Suppressor macrophage treated with lipopolysaccharide for 1 hour (primary cell): ENCODE data around the gene CAB39.
"Not testable (repeated sequence)": the region's sequence is repeated elsewhere in the genome, so short reads cannot be mapped to it uniquely, and the experiment has no call there.

Source experiments
- DNase-seq, 3 donors: peaks; one replicate each; pipeline ENCODE4 v3.0.0-alpha.2; 2020 to 2022

The CAB39 gene

GRCh38 chr2:230684270-230685168, 28.1 kb upstream of the CAB39 start:
- DNase-seq: peak in 2 of 3 donors; percentile 35 to 51

DNA sequence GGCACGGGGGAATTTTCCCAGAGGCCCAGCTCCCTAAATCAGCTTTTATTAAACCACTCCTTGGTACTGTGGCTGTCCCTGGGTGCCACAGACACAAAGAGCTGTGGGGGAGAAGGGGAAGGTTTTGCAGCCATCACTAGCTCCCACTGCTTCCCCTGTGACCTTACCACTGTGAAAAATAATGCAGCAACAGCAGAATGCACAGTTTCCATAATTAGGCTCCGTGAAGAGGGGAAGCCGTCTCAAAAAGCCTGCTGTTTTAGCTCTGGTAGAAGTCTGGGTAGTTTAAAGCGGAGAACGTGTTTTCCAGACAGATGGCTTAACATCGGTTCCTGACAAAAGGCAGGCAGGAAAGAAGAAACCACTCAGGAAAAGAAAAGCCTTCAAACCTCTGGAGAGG, 27.5 kb upstream of the CAB39 start:
- peak; percentile 52 to 61 (median 58) for DNase-seq

DNA sequence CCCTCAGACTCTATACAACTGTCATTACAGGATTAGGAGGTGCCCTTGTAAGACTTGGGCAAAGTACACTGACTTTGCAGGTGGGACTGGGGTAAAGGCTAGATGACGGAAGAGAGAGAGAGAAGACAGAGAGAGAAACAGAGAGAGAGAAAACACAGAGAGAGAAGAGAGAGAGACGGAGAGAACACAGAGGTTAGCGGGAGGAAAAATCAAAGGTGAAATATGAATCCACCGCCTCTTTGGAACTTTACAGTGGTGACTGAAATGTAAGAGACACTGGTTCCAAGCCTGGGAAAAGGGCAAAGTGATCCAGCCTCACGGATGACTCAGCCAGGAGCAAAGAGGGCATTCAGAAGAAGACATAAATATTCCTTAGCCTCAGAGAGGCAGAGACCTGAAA, 25.1 kb upstream of the CAB39 start:
- peak in 1 of 3 donors; percentile 26 for DNase-seq

- peak; percentile 33 to 70 (median 54) for DNase-seq
These were observed 24.2 kb upstream of the CAB39 start for GRCh38 chr2:230688490-230688889.

- DNase-seq: no peak
These were observed 22.2 kb upstream of the CAB39 start for GRCh38 chr2:230690439-230690838.

DNA sequence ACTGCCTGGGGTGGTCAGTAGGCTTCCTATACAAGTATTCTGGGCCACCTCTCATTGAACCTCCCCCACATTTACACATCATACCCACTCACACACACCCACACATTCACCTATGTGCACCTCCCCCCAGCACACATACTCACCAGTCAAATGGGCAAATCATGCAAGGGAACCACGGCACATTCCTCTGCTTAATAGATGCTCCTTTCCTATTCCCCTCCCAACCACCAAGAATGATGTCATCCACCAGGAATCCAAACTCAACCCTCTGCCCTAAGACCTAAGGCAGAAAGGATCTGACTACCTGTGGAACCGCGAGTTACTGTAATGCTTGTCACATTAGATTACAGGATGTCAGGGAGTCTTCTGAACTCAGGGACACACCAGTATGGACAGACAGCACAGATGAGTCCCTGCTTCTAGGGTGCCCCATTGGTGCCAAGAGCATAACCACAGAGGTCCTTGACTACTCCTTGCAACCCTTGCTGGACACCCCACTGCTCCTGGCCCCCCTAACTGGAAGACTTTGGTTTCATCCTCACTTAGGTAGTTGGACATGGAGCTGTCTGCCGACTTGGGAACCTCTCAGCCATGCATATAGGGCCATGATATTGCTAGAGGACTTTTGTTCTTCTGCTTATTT, 21.5 kb upstream of the CAB39 start:
- no peak for DNase-seq

GRCh38 chr2:230692760-230693159, 19.9 kb upstream of the CAB39 start:
- no peak for DNase-seq

DNA sequence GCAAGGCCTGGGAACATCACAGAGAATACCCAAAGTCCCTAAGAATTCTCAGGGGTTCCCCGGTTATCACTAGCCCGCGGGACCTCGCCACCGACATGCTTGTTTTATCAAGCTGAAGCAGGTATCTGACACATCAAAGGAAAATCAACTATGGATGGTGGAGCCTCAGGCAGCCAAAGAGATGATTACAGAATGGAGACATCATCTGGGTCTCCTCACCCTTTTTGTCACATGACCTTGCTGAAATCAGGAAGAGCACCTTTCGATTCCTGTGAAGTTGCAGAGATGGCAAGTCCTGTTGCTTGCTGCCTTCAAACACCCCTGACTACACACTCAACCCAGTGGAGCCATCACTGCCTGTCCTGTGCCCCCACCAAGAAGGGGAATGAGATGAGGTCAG, 19.2 kb upstream of the CAB39 start:
- no peak for DNase-seq

- no peak for DNase-seq
These were observed 18.4 kb upstream of the CAB39 start for GRCh38 chr2:230694241-230694640.

DNA sequence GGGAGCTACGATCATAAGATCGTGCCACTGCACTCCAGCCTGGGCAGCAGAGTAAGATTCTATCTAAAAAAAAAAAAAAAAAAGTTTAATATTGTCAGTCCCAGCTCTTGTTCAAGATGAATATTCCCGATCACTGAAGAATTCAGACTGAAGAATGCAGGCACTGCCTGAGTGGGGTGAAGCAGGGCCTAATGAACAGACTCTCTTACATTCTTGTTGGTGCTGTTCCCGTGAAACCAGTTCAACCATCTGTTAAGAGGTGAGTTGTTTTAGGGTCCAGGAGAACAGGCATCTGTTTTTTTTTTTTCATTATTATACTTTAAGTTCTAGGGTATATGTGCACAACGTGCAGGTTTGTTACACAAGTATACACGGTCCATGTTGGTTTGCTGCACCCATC, 17.1 kb upstream of the CAB39 start:
- no peak for DNase-seq

DNA sequence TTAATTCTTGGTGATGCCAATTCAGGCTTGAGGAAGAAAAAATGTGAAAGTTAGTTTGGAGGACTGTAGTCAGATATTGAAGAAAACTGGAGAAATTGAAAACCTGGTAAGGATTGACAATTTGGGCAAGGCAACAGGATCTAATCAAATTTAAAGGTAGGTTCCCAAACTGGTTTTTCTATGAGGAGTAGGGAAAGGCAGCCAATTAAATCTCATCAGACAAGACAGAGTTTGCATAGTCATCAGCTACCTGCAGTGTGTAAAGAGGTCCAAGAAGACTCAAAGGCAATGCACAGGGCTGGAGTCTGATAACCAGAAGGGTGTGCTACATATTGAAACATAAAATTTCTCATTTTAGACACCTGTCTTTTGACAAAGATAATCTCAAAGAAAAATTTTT, 16.0 kb upstream of the CAB39 start:
- no peak for DNase-seq

- DNase-seq: no peak
These were observed 15.0 kb upstream of the CAB39 start for GRCh38 chr2:230697676-230698075.

- not testable (repeated sequence) for DNase-seq
These were observed 13.9 kb upstream of the CAB39 start for GRCh38 chr2:230698753-230699152.

GRCh38 chr2:230700447-230700846, 12.2 kb upstream of the CAB39 start:
- peak; percentile 48 to 75 (median 74) for DNase-seq

DNA sequence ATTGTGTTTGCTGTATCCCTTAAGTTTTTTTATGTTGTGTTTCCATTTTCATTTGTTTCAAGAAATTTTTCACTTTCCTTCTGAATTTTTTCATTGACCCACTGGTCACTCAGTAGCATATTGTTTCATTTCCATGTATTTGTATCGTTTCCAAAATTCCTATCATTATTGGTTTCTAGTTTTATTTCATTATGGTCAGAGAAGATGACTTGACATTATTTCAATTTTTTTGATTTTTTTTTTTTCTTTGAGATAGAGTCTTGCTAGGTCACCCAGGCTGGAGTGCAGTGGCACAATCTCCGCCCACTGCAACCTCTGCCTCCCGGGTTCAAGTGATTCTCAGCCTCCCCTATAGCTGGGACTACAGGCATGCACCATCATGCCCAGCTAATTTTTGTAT, 11.3 kb upstream of the CAB39 start:
- no peak for DNase-seq

- not testable (repeated sequence) for DNase-seq
These were observed 10.2 kb upstream of the CAB39 start for GRCh38 chr2:230702457-230702856.

GRCh38 chr2:230703514-230703913, 9.1 kb upstream of the CAB39 start:
- DNase-seq: no peak

GRCh38 chr2:230706053-230706521, 6.6 kb upstream of the CAB39 start:
- peak; percentile 61 to 71 (median 62) for DNase-seq

DNA sequence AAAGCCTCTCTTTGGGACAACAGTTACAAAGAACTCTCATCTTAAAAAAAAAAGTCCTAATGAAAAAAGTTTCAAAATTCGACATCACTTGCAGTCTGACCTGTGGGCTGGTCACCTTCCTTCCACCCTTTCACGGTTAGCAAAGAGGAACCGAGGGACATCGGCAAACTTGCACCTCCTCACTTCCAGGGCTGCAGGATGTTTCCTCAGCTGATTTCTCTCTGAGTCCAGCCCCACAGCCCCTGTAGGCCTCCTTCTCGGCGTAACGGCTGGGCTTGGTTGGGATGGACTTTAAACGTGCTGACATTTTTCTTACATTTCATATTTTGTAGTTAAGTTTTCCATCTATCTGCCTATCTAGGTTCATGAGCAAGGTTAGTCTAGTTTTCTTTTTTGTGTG, 5.7 kb upstream of the CAB39 start:
- DNase-seq: no peak

DNA sequence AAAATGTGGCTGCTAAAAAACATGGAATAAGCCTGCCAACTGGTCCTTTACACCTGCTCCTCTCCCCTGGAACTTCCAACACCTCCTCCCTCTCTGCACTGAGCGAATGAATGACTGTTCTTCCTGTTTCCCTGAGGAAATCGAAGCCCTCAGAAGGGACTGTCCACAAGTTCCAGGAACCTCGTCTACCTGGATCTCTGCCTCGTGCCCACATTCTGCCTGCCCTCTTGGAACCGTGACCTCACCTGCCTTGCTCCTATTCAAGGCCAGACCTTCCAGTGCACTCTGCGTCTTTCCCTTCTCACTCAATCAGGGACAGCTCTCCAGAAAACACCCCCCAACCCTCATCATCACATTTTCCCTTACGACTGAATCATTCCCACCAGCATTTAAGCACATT, 4.4 kb upstream of the CAB39 start:
- DNase-seq: no peak

- DNase-seq: peak; percentile 69 to 74 (median 70)
These were observed 1.4 kb upstream of the CAB39 start for GRCh38 chr2:230711224-230711623.

- peak; percentile 48 to 67 (median 60) for DNase-seq
These were observed 891 bp downstream of the CAB39 start for GRCh38 chr2:230713331-230714135.

DNA sequence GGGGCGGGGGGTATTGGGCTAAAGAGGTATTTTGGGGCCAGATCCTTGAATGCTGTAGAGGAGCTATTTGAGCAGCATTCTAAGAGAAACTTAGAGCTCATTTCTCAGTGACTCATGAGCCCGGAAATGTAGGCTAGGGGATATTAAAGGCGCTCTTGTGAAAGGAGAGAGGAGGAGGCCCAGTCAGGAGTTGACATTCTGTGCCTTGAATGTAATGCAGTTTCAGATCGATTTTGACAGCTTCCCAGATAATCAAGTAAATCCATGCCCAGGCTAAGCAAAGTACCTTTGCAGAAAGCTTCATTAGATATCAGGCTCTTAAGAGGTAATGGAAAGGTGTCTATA, 1.5 kb downstream of the CAB39 start:
- DNase-seq: peak; percentile 67 to 81 (median 74)
